ENCODE measurements around the gene NFKB2.
A peak's percentile ranks its signal among the peaks of the same experiment; 100 is the strongest.

NFKB2 gene

DNA sequence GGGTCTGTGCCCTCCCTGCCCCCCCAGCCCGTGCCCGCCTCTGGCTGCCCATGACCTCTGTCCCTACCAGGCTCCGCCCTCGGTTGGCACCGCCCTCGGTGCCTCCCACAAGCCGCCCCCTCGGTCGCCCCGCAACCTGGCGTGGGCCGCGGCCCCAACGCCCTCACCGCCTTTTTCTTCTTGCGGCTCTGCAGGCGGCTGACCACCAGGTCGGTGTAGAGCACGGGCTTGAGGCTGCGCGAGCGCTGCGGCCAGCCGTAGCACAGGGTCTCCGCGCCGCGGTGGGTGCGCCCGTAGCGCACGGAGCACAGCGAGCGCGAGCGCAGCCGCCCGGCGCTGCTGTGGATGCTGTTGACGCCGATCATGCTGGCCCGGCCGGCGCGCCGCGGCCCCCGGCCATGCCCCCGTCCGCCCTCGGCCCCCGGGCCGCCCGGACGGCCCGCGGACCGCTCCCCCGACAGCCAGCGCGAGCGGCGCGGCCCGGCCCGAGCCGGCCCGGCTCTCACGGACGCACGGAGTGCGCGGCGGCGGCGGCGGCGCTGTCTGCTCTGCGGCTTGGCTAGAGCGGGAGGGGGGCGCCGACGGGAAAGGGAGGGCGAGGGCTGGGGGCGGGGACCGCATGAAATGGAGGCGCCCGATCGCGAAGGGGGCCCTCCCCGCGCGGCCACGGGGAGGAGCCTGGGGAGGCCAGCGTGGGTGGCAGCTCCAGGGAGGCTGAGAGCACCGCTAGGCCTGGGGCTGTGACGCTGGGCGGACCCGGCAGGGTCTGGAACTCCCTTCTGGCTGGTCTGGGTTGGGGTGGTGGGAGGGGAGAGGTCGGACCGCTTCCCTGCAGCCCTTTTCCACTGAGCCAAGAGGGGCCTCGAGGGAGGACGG lies 13.5 kb downstream of the NFKB2 start:
- DNase-seq (ENCODE audit: low spot score) = peak; percentile 86

DNA sequence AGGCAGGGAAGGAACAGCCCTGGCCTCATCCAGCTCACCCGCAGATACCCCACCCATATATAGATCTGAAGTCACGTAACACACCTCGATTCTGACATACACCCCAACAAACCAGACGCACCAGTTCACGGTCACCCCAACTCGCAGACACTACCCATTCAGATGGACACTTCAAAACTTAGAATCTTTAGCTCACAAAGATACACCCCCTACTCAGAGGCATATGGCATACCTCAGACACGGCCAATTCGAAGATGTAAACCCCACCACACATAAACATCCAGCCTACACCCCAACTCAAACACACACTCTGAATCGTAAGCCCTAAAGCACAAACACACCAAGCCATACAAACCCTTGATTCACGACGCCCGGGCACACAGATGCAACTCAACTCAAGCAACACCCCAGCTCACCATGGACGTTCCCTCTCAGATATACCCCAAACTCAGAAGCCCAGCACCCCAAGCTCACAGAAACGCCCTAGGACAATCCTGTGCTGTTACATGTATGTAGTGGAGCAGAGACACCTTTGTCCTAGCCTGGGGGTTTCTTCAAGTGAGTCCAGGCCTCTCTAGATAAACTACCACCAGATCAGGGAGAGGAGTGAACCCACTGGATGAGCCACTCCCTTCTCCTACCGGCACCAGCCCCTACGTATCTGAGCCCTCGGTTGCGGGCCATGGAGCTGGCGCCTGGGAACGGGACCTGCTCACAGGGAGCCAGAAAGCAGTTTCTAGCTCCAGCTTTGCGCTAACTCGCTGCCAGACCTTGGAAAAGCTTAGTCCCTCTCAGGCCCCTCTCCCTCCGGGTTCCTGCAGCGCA lies 14.3 kb downstream of the NFKB2 start:
- peak; percentile 68 for DNase-seq (ENCODE audit: low spot score)

DNA sequence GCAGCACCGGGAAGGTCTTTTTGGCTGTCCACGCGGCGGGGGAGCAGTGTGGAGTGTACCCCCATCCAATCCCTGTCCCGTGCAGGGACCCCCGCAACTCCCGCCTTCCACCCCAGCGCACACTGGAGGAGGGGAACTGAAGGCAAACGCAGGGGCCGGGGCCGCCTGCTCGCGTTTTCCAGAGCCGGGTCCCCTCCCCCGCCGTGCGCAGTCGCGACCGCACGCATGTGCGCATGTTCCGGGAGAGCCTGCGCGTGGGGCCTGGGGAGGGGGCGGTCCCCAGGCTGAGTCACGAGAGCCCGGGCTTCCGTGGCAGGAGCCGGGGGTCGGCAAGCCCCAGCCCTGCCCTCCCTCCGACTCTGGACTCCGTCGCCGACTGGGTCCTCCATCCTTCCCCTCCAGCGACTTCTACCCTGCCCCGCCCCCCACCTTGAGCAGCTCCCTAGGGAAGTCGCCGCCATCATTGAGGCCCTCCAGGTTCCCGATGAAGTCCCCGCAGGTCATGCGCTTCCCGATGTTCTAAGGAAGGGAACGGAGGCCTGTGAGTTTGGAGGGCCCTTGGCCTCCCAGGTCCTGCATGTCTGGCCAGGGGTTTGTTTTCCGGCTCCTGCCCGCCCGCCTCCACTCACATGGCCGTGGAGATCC lies 15.0 kb downstream of the NFKB2 start:
- DNase-seq (ENCODE audit: low spot score) = peak; percentile 83

DNA sequence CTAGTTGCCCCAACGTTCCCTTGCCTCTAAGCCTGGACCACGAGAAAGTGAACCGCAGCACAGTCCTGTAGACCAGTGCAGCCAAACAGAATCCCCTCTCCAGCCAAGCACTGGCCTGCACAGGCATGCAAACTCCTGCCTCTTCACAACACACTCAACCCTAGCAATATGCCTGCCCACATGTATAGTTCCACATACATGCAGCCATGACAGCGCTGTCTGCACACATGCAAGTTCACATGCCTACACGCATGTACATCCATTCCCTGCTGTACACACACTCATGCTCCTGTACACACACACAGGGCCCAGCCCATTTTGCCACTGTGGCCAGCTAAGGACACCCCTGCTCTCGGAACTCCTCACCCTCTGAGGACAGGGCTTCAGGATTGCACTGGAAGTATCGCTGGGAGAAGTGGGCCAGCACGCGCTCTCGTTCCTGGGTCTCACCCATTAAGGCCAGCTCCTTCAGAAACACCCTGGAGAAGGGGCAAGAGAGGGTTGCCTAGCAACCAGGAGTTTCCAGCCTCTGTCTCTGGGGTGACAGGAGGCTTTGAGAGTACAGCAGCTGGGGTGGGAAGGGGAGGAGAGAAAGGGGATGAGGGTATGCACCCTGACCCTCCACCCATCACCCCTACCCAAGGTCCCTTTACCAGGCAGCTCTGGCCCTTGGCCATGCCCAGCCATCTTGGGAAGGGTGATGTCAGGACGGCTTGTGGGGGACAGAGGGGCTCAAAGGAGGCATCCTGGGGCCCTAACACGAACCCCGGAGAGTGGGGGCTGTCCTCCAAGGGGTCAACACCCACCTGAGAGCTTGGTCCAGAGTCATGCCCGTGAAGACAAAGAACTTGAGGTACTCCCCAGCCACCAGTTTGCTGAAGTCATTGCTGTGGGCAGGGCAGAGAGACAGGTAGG lies 16.1 kb downstream of the NFKB2 start:
- no peak for DNase-seq (ENCODE audit: low spot score)

DNA sequence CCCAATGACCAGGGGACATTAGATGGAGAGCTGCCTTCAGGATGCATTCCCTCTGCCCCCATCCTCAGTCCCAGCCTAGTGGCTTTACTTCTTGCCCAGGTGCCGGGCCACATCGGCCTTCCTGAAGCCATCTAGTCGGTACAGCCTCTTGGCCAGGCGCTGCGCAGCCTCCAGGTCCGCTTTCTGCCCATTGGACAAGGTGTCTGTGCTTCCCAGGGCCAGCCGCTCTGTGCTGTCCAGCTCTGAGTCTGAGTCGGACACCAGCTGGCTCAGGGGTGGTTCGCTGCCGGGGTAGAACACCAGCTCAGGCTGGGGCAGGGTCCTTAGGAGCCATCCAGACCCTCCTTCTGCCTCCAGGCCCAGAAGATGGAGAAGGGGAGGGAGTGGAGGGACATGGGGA lies 16.8 kb downstream of the NFKB2 start:
- no peak for DNase-seq (ENCODE audit: low spot score)

DNA sequence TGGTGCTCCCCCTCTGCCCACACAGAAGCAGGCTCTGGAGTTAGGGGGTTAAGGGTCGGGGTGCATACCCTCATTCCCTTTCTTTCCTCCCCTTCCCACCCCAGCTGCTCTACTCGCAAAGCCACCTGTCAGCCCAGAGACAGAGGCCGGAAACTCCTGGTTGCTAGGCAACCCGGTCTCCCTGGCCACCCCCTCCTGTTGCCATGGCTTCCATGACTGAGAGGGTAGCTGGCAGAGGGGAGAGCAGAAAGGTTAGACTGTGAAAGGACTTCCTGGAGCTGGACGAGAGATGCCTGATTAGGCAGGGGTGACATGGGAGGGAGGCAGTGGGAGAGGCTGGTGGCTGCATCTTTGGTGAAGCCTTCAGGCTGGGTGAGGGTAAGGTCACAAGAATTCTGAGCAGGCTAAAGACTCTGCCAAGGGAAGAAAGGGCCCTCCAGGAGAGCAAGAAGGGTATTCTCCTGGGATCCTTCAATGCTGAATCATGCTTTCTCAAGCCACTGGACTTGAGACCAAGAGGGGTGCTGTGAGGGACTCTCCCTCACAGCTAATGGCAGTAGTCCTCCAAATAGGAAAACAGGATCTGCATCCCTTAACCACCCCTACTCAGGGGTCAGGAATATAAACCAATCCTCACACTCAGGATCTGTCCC lies 17.7 kb downstream of the NFKB2 start:
- DNase-seq (ENCODE audit: low spot score) = no peak

DNA sequence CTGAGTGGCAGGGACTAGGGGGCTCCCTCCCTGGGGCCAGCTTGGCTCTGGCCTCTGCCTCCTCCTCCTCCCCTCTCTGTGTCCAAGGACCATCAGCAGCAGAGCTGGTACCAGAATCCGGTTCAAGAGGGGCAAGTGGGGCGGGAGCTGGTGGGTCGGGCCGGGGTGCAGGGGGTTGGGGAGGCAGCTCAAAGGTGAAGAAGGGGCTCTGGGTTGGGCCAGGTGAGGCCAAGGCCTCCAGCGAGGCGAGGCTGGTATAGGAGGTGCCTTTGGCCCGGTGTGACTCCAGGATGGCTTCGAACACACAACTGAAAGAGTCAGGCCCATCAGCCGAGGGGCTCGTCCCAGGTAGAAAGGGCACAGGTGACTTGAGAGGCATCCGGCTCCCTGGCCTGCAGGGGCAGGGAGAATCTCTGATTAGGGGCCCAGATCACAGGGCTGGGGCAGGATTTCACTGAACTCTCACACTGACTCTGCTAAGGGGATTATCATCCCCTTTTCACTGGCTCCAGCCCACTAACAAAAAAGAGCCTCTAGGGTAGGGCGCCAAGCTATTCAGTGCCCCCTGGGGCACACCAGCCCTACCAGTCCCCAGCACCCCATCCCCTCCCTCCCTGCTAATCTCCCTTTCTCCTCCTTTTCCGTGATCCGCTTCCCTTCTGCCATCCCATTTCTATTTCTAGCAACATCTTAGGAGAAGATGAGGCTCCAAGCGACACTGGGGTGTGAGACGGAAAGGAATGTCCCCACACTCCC lies 18.5 kb downstream of the NFKB2 start:
- DNase-seq (ENCODE audit: low spot score) = no peak

DNA sequence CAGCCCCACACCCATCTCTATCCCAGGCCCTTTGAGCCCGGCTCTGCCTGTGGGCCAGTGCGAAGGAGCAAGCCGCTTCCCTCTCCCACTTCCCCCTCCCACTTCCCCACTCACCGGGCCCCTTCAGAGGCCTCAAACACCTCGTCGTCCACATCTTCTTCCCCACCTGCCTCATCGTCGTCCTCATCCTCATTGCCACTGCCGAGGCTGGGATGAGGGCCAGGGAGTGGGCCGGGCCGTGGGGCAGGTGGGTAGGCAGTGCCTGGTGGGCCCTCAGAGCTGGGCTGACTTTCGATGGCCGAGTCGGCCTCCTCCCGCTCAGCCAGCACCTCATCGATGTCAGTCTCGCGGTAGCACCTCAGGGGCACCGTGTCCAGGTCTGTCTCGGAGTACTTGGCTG lies 19.2 kb downstream of the NFKB2 start:
- no peak for DNase-seq (ENCODE audit: low spot score)

DNA sequence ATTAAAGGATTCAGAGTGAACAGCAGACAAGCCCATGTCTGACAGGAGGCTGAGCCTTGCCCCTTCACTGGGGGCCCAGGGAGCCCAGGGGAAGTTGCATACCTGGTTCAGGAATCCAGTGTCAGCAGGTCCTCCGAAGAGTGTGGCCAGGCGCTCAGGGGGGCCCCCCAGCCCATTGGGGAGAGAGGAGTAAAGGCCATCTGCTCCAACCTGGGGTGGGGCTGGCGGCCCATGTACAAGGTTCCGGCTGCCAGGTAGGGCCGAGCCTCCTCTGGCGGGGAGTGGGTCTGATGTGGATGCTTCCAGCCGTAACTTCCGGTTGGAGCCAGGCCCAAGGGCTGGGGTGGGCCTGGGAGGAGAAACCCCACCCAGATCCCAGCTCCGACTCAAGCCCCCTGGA lies 20.8 kb downstream of the NFKB2 start:
- DNase-seq (ENCODE audit: low spot score) = no peak

DNA sequence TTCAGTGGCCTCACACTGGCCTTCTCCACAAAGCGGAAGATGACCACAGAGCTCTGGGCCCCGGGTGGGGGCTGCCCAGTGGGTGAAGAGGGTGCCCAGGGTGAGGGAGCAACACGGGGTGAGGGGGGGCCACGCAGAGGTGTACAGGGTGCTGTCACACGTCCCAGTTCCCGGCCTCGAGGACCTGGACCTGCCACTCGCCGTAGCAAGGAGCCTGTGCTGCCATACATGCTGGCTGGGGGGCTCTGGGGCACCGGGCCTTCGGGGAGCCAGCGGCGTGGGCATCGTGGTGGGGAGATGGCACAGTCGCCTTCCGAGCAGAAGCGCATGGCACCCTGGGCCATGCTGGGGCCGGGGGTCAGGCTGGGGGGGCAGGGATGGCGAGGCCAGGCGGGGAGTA lies 21.2 kb downstream of the NFKB2 start:
- no peak for DNase-seq (ENCODE audit: low spot score)

DNA sequence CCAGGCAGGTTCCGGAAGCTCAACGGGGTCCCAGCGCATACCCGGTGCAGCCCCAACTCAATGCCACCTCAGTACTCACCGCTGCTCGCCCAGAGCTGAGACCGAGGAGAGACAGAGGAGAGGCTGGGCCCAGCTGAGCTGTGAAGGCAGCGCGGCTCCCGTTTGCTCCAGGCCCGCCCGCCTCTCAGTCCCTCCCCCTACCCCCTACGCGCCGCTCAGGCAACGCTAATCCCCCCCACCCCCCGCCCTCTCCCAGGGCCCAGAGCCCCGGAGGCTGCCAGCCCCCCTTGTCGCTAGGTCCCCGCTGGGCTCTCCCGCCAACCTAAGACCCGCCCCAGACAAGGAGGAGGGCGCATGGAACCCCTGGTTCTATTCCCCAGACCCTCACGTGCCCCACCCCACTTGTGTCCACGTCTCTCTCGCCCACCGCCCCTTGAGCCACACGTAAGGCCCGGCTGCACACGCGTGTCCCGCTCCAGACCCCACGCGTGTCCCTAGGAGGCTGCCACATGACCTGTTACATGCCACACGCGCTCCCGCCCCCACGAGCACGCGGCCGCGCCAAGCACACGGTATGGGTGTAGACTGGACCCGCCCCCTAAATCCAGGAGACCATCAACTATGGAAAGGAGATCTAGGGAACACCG lies 23.2 kb downstream of the NFKB2 start, which contains the start of gene PSD:
Gene PSD (minus strand): TSS at position 164 of the 647 bp plus-strand sequence. CDS start 1,747 bp downstream, outside the sequence.
- DNase-seq (ENCODE audit: low spot score) = no peak

DNA sequence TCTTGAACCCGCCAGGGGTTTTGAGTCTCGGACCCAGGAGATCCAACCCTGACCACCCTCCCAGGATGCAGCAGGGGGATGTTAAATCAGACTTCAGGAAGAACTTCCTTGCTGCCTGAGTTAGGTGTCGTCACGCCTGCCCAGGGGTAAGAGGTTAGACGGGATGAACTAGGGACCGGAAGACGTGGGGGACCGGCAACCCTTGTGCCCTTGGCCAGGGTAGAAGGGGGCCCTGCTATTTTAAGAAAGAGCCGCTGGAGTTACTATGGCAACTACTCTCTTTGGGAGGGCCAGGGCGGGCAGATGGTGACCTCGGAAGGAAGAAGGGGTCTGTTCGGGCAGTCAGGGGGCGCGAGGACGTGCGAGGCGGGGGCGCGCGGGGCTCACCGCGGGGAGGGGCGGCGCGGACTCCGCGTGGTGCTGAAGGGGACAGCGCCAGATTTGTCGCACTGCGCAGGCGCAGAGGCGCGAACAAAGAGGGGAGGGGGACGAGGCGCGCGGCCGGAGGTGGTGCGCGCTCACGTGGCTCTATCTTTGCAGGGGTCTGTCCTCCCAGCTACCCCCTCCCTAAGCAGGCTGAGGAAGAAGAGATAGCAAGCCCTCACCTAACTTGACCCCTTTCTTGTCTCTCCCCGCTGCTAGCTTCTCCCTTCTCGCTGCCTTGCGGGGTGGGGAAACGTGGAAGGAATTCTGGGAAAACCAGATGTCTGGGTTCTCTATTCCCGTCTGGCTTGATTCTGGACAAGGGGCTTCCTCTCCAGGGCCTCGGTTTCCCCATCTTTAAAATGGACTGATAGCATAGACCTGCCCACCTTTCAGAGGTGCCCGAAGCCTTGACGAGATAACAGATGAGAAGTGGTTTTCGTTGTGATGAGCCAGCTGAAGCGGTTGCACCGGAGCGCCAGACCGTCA lies 24.0 kb downstream of the NFKB2 start:
- peak; percentile 76 for DNase-seq (ENCODE audit: low spot score)

DNA sequence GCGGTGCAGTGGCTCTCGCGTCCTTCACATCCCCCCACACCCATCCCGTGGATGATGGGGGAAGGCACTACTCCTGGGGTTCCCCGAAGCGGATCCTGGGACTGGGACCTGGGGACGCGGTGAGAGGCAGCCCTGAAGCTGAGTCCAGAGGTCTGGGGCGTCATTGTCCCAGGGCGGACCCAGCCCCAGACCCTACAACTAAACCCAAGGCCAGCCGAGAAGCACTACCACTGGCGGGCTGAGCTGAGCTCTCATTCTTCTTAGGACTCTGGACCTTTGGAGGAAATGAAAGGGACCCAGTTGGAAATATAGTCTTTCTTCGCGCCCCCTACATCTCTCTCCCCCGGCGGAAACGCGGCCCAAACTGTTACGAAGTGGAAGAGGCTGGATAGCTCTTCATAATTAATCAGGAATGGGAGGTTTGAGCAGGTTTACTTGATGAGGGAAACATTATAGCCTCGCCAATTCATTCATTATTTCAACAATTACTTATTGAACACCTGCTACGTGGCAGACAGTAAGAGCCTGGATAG lies 24.7 kb downstream of the NFKB2 start:
- no peak for DNase-seq (ENCODE audit: low spot score)

DNA sequence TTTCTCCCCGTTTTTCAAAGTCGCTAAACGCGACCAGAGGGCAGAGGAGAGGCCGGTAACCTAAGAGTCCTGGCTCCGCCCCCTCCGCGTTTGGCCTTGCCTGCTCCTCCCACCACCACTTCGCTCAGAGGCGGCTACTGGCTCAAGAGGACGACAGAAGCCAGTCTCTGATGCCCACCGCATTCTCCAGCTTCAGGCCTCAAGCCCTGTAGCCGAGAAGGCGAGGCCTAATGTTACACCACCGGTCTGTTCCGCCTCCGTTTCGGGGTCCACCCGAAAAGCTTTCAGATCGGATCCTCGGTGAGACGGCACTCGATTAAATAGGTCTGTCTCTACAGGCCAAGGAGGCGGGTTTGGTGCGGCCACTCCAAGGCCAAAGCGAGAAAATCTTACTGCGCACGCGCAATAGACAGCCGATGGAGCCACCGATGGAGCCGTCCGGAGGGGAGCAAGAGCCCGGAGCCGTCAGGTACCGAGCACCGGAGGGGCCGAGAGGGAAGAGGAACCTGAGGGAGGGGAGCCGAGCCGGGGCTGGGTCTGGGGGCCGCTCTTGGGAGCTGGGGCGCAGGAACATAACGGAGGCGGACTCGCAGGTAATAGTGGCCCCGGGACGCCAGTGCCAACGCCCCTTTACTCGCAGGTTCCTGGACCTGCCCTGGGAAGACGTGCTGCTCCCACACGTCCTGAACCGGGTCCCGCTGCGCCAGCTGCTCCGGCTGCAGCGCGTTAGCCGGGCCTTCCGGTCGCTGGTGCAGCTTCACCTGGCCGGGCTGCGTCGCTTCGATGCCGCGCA lies 25.4 kb downstream of the NFKB2 start, which contains the start of gene FBXL15:
Gene FBXL15 (plus strand): TSS at position 123 of the 793 bp plus-strand sequence. CDS start 294 bp downstream, at position 417.
- DNase-seq (ENCODE audit: low spot score) = peak; percentile 96

DNA sequence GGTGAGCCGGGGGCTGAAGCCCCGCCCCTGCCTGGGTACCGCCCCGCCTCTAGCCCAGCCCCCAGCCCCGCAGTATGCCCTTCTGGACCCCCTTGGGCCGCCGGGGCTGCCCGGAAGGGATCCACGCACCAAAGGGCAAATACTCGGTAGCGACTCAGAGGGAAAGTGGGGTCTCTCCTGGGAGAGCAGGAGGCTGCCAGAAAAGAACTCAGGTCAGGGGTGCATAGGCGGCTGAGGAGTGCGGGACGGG lies 25.9 kb downstream of the NFKB2 start:
- DNase-seq (ENCODE audit: low spot score) = no peak

DNA sequence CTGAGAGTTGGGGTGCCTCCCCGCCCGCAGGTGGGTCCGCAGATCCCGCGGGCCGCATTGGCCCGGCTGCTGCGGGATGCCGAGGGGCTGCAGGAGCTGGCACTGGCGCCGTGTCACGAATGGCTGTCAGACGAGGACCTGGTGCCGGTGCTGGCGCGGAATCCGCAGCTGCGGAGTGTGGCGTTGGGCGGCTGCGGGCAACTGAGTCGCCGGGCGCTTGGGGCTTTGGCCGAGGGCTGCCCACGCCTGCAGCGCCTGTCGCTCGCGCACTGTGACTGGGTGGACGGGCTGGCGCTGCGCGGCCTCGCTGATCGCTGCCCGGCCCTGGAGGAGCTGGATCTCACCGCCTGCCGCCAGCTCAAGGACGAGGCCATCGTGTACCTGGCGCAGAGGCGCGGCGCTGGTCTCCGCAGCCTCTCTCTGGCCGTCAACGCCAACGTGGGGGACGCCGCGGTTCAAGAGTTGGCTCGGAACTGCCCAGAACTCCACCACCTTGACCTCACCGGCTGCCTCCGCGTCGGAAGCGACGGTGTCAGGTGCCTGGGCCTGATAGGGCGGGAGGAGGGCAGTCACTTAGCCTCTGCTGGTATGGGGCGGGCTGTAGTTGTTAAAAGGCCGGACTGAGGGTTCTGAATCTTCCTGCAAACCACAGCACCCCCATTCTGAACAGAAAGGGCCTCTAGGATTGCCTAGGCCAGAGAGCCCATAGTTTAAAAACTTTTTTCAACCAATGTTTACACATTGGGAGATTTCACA lies 26.4 kb downstream of the NFKB2 start:
- DNase-seq (ENCODE audit: low spot score) = no peak
